B cell (primary cell): ENCODE measurements around the gene C4orf33.

Experiments
- EZH2 ChIP-seq: IDR thresholded peaks from 2 replicates; pipeline ENCODE4 v1.6.1; 2012; ENCODE audit warnings: borderline replicate concordance, low read depth, mild to moderate bottlenecking, moderate library complexity, low read length; ENCODE audit not compliant: insufficient read depth, poor library complexity, severe bottlenecking
- TF ChIP-seq, protein P1 (sequence below): fragments of 200-600 bp; IDR thresholded peaks from one replicate; pipeline ENCODE4 v1.8.0; 2022; ENCODE audit warnings: antibody characterized with exemption, mild to moderate bottlenecking

DNA sequence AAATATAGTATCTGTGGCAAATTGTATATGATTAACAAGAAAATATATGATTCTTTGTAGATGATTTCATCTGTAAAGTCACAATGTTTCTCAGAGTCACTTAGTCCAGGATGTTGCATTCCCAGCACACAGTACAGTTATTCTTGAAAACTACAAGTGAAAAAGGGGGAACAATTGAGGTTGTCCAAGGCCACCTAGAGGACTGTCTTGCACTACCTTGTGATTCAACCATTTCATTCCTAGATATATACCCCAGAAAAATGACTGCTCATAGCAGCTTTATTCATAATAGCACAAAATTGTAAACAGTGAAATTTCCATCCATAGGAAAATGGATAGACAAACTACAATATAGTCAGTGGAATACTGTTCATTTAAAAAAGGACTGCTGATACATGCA lies 16.0 kb downstream of the C4orf33 start:
- TF ChIP-seq, protein P1, sequence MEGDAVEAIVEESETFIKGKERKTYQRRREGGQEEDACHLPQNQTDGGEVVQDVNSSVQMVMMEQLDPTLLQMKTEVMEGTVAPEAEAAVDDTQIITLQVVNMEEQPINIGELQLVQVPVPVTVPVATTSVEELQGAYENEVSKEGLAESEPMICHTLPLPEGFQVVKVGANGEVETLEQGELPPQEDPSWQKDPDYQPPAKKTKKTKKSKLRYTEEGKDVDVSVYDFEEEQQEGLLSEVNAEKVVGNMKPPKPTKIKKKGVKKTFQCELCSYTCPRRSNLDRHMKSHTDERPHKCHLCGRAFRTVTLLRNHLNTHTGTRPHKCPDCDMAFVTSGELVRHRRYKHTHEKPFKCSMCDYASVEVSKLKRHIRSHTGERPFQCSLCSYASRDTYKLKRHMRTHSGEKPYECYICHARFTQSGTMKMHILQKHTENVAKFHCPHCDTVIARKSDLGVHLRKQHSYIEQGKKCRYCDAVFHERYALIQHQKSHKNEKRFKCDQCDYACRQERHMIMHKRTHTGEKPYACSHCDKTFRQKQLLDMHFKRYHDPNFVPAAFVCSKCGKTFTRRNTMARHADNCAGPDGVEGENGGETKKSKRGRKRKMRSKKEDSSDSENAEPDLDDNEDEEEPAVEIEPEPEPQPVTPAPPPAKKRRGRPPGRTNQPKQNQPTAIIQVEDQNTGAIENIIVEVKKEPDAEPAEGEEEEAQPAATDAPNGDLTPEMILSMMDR, result no peak
- no peak for TF ChIP-seq EZH2
